OCI-LY1 (cell line): Measurements from ENCODE around the gene PUSL1.

Experiments
- CTCF ChIP-seq: fragments of 200-600 bp; sonication (generic), shearing (Covaris generic); IDR thresholded peaks from 2 replicates; pipeline ENCODE4 v1.5.1; 2017; ENCODE audit warnings: mild to moderate bottlenecking, antibody characterized with exemption, low read length, moderate library complexity, mixed read lengths
- EZH2 ChIP-seq: fragments of 200-600 bp; sonication (generic), shearing (Covaris generic); IDR thresholded peaks from 2 replicates; pipeline ENCODE4 v1.8.0; 2017; ENCODE audit warnings: borderline replicate concordance, mixed run types, mild to moderate bottlenecking, antibody characterized with exemption, low read length, moderate library complexity, mixed read lengths

- no peak for TF ChIP-seq CTCF
- no peak for TF ChIP-seq EZH2
Measured at GRCh38 chr1:1360506-1361169, 52.2 kb downstream of the PUSL1 start.
